ACHN (cell line): ENCODE data around the gene PSMC1.
"Not testable (repeated sequence)": the region's sequence is repeated elsewhere in the genome, so short reads cannot be mapped to it uniquely, and the experiment has no call there.

Source experiments
- DNase-seq: peaks from one replicate; pipeline ENCODE4 v3.0.0-alpha.2; 2015
- in situ Hi-C: cut with HindIII; loops from 2 replicates; pipeline ENCODE4 v1.10.0; 2017; ENCODE audit warnings: low sequenced_read_pairs, low pct_ligation_motif_present, low pct_unique_long_range_greater_than_20kb

Gene PSMC1

DNA sequence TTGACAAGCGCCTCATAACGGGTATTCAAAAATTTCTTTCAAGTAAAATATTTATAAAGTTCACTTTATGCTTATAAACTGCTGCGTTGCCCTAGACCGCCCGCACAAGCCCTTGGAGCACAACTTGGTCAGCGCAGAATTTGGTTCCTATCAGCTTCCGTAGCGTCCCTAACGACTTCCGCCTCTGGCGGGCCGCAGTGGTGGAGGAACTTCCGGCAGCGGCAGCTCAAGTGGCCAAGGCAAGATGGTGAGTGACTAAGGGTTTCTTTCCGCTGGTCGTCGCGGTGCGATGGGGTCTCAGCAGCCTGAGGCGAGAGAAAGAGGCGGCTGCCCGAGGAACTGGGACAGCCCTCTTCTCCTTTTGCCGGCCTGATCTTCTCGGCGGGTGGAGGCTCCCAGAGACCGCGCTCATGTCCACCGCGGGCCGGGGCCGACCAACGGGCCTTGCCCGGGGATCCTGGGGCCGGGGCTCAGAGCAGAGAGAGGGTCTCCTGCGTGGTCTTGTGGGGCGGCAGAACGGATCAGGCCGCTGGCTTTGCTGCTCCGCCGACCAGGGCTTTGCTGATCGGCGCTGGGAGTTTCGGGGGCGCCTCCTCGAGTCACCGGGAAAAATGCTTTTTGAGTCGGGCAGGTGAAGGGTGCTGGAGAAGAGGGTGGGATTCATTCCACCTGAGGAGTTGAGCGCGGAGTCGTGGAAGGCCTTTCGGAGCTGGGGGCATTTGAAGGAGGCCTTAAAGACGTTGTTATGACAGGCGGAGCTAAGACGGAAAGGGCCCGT is at the start of gene PSMC1:
Gene PSMC1, plus strand, starts transcription at position 200 of the 778 bp plus-strand sequence. Its CDS starts 45 bp downstream, at position 245.
- in situ Hi-C loops: no loop called here
- DNase-seq: peak; percentile 93

- no peak for DNase-seq
- in situ Hi-C loops: no loop called here
These were observed 43.1 kb upstream of the PSMC1 start for GRCh38 chr14:90213099-90213748.

- in situ Hi-C loops: no loop called here
- no peak for DNase-seq
These were observed 27.9 kb upstream of the PSMC1 start for GRCh38 chr14:90228478-90228877.

- in situ Hi-C loops, DNase-seq: not testable (repeated sequence)
These were observed 26.4 kb upstream of the PSMC1 start for GRCh38 chr14:90229942-90230341.

DNA sequence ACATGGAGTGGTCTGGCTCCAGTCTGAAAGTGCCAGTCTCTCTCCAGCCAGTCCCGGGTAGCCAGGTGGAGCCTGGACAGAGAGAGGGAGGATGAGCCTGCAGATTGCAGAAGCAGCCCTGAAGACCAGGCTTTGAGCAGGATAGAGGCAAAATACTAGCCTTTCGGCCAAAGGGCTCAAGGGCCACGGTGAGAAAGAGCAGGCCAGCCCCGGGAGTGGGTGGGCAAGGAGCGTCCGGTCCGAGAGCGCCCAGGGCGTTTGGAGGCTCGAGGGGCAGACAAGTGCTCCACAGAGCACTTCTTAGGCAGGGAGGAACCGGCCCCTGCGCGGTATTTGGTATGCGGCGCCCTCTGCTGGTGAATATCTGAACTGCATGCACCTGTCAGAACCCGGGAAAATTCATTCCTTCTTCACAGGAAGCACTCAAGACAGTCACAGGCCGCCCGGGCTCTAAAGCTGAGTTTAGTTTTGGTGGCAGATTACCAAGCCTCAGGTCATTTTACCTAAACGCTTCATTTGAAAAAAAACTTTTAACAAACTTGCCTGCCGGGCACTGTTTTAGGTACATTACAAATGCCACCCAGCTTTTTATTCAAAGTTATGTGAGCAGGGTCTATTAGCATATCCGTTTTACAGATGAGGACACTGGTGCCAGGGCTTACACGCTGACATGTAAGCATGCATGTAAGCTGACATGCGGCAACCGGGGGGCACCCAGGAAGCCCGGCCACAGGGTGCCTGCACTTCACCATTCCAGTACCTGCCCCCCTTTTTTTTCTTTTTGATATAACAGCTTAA is 21.0 kb upstream of the PSMC1 start:
- DNase-seq: peak; percentile 52
- in situ Hi-C loops: no loop called here

DNA sequence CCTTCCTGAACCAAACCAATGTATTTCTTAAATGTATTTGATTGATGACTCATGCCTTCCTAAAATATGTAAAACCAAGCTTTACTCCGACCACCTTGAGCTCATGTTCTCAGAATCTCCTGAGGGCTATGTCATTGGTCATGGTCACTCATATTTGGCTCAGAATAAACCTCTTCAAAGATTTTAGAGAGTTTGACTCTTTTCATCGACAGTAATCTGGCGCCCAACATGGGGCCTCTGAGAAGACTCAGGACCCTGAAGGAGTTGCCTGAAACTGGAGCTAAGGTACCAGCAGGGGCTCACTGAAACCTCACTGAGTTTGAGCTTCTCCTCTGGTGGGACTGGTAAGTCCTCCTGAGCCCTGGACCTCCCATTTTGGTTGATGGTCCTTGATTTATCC is 17.2 kb upstream of the PSMC1 start:
- in situ Hi-C loops: no loop called here
- DNase-seq: no peak

GRCh38 chr14:90242444-90242843 is 13.9 kb upstream of the PSMC1 start:
- no peak for DNase-seq
- in situ Hi-C loops: no loop called here

GRCh38 chr14:90246936-90247335 is 9.4 kb upstream of the PSMC1 start:
- in situ Hi-C loops: no loop called here
- no peak for DNase-seq

GRCh38 chr14:90247441-90247840 is 8.9 kb upstream of the PSMC1 start:
- DNase-seq, in situ Hi-C loops: not testable (repeated sequence)

- in situ Hi-C loops: no loop called here
- DNase-seq: no peak
These were observed 7.8 kb upstream of the PSMC1 start for GRCh38 chr14:90248594-90248993.

- no peak for DNase-seq
- in situ Hi-C loops: no loop called here
These were observed 2.5 kb upstream of the PSMC1 start for GRCh38 chr14:90253826-90254225.

GRCh38 chr14:90255871-90256270 is 482 bp upstream of the PSMC1 start:
- in situ Hi-C loops: no loop called here
- no peak for DNase-seq

- DNase-seq: no peak
- in situ Hi-C loops: no loop called here
These were observed 7.5 kb downstream of the PSMC1 start for GRCh38 chr14:90263748-90264449.

GRCh38 chr14:90266441-90267154 is 10.2 kb downstream of the PSMC1 start:
- in situ Hi-C loops: no loop called here
- no peak for DNase-seq

- in situ Hi-C loops: no loop called here
- no peak for DNase-seq
These were observed 12.1 kb downstream of the PSMC1 start for GRCh38 chr14:90268420-90268819.

DNA sequence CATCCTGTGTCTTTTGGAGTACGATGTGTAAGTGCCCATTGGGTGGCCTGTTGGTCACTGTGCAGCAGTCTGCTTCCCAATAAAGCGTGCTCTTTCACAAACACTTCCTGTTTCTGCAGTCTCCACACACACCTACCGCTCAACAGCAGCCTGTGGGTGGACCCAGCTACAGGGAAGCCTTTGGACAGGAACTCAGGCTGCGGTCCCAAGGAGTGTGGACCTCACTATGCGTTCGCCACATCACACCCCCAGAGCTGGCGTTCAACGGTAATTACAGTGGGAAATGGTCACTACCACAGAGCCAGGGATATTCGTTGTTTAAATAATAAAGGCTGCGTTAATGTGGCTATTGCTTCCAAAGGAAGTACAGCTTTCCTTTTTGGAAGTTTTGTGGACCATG is 16.2 kb downstream of the PSMC1 start:
- DNase-seq: no peak
- in situ Hi-C loops: no loop called here

DNA sequence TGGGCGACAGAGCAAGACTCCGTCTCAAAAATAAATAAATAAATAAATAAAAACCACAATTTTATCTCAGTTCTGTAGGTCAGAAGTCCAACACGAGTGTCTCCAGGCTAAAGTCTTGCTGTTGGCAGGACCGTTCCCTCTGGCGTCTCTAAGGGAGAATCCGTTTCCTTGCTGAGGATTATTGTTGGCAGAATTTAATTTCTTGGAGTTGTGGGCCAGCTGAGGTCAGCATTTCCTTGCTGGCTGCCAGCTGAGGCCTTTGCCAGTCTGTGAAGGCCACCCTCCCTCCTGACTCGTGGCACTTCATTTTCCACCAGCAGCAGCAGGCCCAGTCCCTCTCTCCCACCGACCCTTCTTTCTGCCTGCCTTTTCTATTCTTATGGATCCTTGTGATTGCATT is 17.2 kb downstream of the PSMC1 start:
- in situ Hi-C loops: no loop called here
- DNase-seq: no peak

GRCh38 chr14:90274019-90274418 is 17.7 kb downstream of the PSMC1 start:
- in situ Hi-C loops: no loop called here
- DNase-seq: no peak
